K562 treated with DMSO at 1 percent for 24 hours (cell line): ENCODE measurements around the gene DAG1. TPM values are rescaled to one million over a fixed set of nuclear protein-coding genes. Genes with fewer than 3 reads are reported as not detected.

Source experiments
- total RNA-seq: library from RNA; unstranded; fragments of 300-600 nt; gene quantifications from 2 replicates; pipeline ENCODE4 v1.2.3, GENCODE V29; 2022; ENCODE audit warnings: low read depth; ENCODE audit not compliant: insufficient read depth

The DAG1 gene
- total RNA-seq = 12.3 and 13.2 TPM in 2 replicates

GRCh38 chr3:49469936-49470713 lies at the start of gene DAG1:
TSS of gene DAG1 (plus strand) at chr3:49470267. CDS start at chr3:49510535, 40,268 bp downstream.

GRCh38 chr3:49422379-49423248 lies 47.5 kb upstream of the DAG1 start, which contains the start of gene AMT:
TSS of gene AMT (minus strand) at chr3:49422473. CDS start at chr3:49422450, 23 bp downstream.

GRCh38 chr3:49553692-49554632 lies 83.9 kb downstream of the DAG1 start, which contains the start of gene BSN:
TSS of gene BSN (plus strand) at chr3:49554477. CDS start at chr3:49554603, 126 bp downstream.

Other genes starting within 250 kb of the DAG1 start
- 4.0 and 6.1 TPM in 2 replicates for gene C3orf62, start 193.0 kb upstream of the DAG1 start, total RNA-seq
- 14.1 and 14.5 TPM in 2 replicates for gene USP4, start 130.2 kb upstream of the DAG1 start, total RNA-seq
- not detected in 2 replicates for gene GPX1, start 111.9 kb upstream of the DAG1 start, total RNA-seq
- gene RHOA, start 58.3 kb upstream of the DAG1 start, total RNA-seq = 210 and 212 TPM in 2 replicates
- 13.1 and 15.0 TPM in 2 replicates for gene TCTA, start 57.8 kb upstream of the DAG1 start, total RNA-seq
- 2.1 and 2.5 TPM in 2 replicates for gene AMT, start 47.8 kb upstream of the DAG1 start, total RNA-seq
- 6.8 and 7.0 TPM in 2 replicates for gene NICN1, start 40.9 kb upstream of the DAG1 start, total RNA-seq
- 0.15 and 0.22 TPM in 2 replicates for gene BSN, start 84.2 kb downstream of the DAG1 start, total RNA-seq
- 158 and 162 TPM in 2 replicates for gene APEH, start 204.1 kb downstream of the DAG1 start, total RNA-seq
- gene MST1, start 219.2 kb downstream of the DAG1 start, total RNA-seq = 1.8 and 3.8 TPM in 2 replicates
- 40.0 and 41.8 TPM in 2 replicates for gene RNF123, start 219.3 kb downstream of the DAG1 start, total RNA-seq
- gene AMIGO3, start 249.4 kb downstream of the DAG1 start, total RNA-seq = 5.7 and 8.4 TPM in 2 replicates